Testis (tissue), 3 donors: Measurements from ENCODE around the gene ZNF497. TPM values are rescaled to one million over a fixed set of nuclear protein-coding genes. Genes with fewer than 3 reads are reported as not detected.
"Not testable (repeated sequence)": the region's sequence is repeated elsewhere in the genome, so short reads cannot be mapped to it uniquely, and the experiment has no call there.

ENCODE experiments used
- DNase-seq: peaks from one replicate; pipeline ENCODE4 v3.0.0-alpha.2; 2019
- H3K27ac ChIP-seq, 2 donors: fragments of 200-600 bp; sonication (generic); one replicate each; pipeline ENCODE4 v1.5.1; 2019
- H3K27me3 ChIP-seq: fragments of 200-600 bp; sonication (generic); one replicate; pipeline ENCODE4 v1.5.1; 2019
- H3K36me3 ChIP-seq: fragments of 200-600 bp; sonication (generic); one replicate; pipeline ENCODE4 v1.5.1; 2017; ENCODE audit warnings: low read depth; ENCODE audit errors: missing control alignments
- H3K4me1 ChIP-seq: fragments of 200-600 bp; sonication (generic); one replicate; pipeline ENCODE4 v1.5.1; 2019
- H3K4me3 ChIP-seq, 2 donors: fragments of 200-600 bp; sonication (generic); one replicate each; pipeline ENCODE4 v1.5.1; 2017 to 2019
- H3K9me3 ChIP-seq: fragments of 200-600 bp; sonication (generic); one replicate; pipeline ENCODE4 v1.5.1; 2017
- CTCF ChIP-seq, 3 experiments: fragments of 450-650 bp in 2 of 3; fragments of 200-600 bp in 1 of 3; sonication (generic) in 1 of 3; IDR thresholded peaks; one replicate each; pipeline ENCODE4 v1.5.1; 2016 to 2019; ENCODE audit warnings: antibody characterized with exemption in 3 of 3, mild to moderate bottlenecking in 2 of 3, moderate library complexity in 1 of 3
- POLR2A ChIP-seq: fragments of 450-650 bp; IDR thresholded peaks from one replicate; pipeline ENCODE4 v1.6.1; 2017; ENCODE audit warnings: antibody characterized with exemption, mild to moderate bottlenecking, moderate library complexity
- WGBS, 2 donors: methylation state at CpG; one replicate each; pipeline ENCODE4 v1.1.5; 2018; 5-methylcytosine and 5-hydroxymethylcytosine counted together
- intact Hi-C: fragments of 100-400 bp; cut with DNase I; formaldehyde crosslinking; loops from one replicate; pipeline ENCODE4 v1.15.1; 2023; ENCODE audit warnings: low total_unique reads
- polyA plus RNA-seq: library from polyadenylated mRNA; stranded (reverse); fragments of 350-450 nt; fragmentation: Illumina TruSeq; extraction: RNeasy Lipid Tissue Mini Kit (QIAGEN cat#74804); gene quantifications from one replicate; pipeline ENCODE4 v1.2.3, GENCODE V29; 2014; ENCODE audit warnings: low read depth, low replicate concordance; ENCODE audit not compliant: insufficient read depth
- total RNA-seq, 2 donors: library from RNA; depleted of rRNA; stranded (reverse); fragments of >200 nt; gene quantifications; one replicate each; pipeline ENCODE4 v1.2.3, GENCODE V29; 2016

Gene ZNF497
- total and polyA plus RNA-seq, 3 donors from 2014 or later = 2.6 to 10.7 (median 10.3) TPM

GRCh38 chr19:58406818-58407657 is 44.5 kb upstream of the ZNF497 start:
- Histone ChIP-seq H3K27me3 (no peaks in the 10 kb centered on the region), H3K9me3 (no peaks in the 10 kb centered on the region), H3K4me3 (peak overlapping the region; percentile 75 to 83), H3K4me1 (peaks cover 9% of the 10 kb centered on the region), H3K27ac (no peak overlapping the region), H3K36me3 (no peaks in the 10 kb centered on the region)
- TF ChIP-seq CTCF (IDR thresholded peaks at IDR 0.05) = peak in 1 of 3 experiments; percentile 24
- TF ChIP-seq POLR2A = no peak
- intact Hi-C loops = no loop called here
- DNase-seq = no peak
- 61 to 66% methylated on average over 9 to 10 of the region's 10 CpGs for WGBS, 2 donors

- H3K27ac ChIP-seq, H3K27me3 ChIP-seq, intact Hi-C loops, DNase-seq, H3K36me3 ChIP-seq, H3K4me3 ChIP-seq, H3K9me3 ChIP-seq: not testable (repeated sequence)
- peaks cover 20% of the 10 kb centered on the region for H3K4me1 ChIP-seq
- WGBS, 2 donors = 74% methylated on average over 5 of the region's 5 CpGs
These were observed 41.4 kb upstream of the ZNF497 start for GRCh38 chr19:58403920-58404478.

DNA sequence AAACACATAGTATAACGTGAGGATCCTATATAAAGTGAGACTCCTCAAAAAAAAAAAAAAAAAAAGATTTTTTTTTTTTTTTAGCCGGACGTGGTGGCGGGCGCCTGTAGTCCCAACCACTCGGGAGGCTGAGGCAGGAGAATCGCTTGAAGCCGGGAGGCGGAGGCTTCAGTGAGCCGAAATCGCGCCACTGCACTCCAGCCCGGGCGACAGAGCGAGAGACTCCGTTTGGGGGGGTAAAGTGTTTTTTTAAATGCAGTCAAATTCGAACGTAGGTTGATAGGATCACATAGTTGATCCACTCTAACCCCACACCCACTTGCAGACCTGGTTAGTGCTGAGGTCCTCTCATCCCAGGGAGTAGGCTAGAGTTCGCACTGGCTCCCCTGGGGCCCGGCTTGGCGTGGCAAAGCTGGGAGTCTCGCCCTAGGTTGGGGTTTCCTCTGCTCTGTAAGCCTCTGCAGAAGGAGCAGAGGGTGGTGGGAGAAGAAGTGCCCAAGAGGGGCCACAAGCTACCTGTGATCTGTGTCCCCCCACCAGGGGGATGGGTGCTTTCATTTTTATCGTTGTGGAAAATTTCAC is 39.4 kb upstream of the ZNF497 start:
- H3K9me3 ChIP-seq = no peaks in the 10 kb centered on the region
- DNase-seq = no peak
- peak overlapping the region; percentile 52 to 65 for H3K27ac ChIP-seq
- H3K4me1 ChIP-seq = peaks cover 12% of the 10 kb centered on the region
- intact Hi-C loops = no loop called here
- whole genome bisulfite sequencing, 2 donors = 25 to 27% methylated on average over 23 of the region's 23 CpGs
- H3K36me3 ChIP-seq = no peaks in the 10 kb centered on the region
- H3K4me3 ChIP-seq = peak overlapping the region; percentile 54 to 69
- no peaks in the 10 kb centered on the region for H3K27me3 ChIP-seq
- TF ChIP-seq POLR2A (no peak), CTCF (IDR thresholded peaks at IDR 0.05) (no peak)

DNA sequence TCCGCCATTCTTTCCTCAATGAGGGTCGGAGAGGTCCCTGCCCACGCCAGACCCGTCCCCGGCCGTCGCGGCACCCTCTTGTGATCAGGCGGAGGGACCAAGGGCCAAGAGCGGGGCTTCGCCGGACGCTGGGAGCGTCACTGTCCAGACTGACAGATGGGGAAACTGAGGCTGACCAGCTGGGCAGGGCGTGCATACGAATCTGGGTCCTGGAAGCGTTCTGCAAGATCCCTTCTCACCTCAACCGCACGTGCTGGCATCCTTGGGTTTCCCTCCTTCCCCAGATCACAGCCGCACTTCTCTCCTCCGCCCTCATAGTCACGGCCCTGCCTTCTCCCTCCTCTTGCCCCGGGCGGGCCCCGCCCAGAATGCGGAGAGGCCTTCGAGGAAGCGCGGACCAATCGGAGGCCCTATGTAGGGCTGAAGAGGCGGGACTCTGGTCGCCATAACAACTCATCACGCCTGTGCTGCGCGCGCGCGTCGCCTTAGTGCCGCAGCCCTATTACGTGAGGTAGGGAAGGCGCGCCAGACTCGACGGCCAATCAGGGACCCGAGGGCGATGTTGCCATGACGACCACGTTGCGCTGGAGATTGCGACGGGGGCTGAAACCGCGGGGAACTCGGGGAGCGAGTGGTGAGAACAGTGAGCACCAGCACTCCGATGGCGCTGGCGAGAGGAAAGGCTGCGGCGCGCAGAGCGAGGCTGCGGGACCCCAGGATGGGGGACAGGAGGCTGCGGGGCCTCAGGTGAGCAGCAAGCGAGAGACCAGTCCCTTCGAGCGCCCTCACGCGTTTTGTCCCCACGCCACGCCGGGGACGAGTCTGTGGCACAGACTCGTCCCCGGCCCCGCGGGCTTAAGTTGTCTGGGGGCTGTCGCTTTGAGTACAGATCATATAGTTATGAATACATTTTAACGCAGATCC is 38.6 kb upstream of the ZNF497 start:
- peak overlapping the region; percentile 52 to 65 for H3K27ac ChIP-seq
- H3K36me3 ChIP-seq = no peaks in the 10 kb centered on the region
- 1 to 3% methylated on average over 14 to 80 of the region's 80 CpGs for WGBS, 2 donors
- H3K4me1 ChIP-seq = peaks cover 12% of the 10 kb centered on the region
- no peaks in the 10 kb centered on the region for H3K27me3 ChIP-seq
- intact Hi-C loops = no loop called here
- TF ChIP-seq POLR2A (no peak), CTCF (IDR thresholded peaks at IDR 0.05) (peak in 1 of 3 experiments; percentile 3)
- peak overlapping the region; percentile 54 to 69 for H3K4me3 ChIP-seq
- H3K9me3 ChIP-seq = no peaks in the 10 kb centered on the region
- DNase-seq = peak; percentile 100
